GM18498 (cell line): Measurements from ENCODE around the gene SEMA4D.

Experiments
- ATAC-seq: cut with Tn5 transposase; IDR thresholded peaks from one replicate; pipeline ENCODE4 v1.9.1; 2021; ENCODE audit warnings: mild to moderate bottlenecking, moderate library complexity; ENCODE audit not compliant: unreplicated experiment

The SEMA4D gene

GRCh38 chr9:89446961-89447310 is 51.0 kb downstream of the SEMA4D start:
- ATAC-seq = no peak

- no peak for ATAC-seq
Observed at GRCh38 chr9:89446261-89446960, 51.5 kb downstream of the SEMA4D start.

GRCh38 chr9:89445801-89446251 is 52.1 kb downstream of the SEMA4D start:
- ATAC-seq = no peak

DNA sequence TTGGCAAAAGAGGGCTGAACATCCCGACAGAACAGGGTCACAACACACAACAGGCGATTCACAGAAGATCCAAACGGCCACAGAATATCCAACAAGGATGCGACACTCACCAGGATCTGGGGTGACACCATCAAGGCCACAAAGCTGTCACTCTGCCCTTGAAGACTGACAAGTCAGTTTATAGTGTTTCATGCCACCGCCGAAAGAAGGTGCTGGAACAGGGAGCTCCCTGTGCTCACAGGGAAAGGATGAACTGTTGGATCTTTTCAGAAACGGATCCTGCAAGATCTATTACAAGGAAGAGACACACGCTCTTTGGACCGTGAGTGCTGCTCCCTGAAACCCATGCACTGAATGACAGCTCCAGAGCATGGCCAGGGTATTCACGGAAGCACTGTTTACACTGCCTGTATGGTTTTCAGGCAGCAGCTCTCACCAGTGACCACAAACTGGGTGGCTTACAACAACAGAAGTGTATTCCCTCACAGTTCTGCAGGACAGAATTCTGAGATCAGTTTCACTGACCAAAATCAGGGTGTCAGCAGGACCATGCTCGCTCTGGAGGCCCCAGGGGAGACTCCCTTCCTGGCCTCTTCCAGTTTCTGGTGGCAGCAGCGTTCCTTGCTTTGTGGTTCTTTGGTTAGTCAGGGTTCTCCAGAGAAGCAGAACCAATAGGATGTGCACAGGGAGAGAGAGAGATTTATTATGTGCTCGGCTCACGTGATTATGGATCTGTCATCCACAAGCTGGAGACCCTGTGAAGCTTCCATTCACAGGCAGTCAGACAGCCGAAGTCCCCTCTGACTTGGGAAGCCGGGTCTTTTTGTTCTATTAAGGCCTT is 52.8 kb downstream of the SEMA4D start:
- ATAC-seq = no peak

DNA sequence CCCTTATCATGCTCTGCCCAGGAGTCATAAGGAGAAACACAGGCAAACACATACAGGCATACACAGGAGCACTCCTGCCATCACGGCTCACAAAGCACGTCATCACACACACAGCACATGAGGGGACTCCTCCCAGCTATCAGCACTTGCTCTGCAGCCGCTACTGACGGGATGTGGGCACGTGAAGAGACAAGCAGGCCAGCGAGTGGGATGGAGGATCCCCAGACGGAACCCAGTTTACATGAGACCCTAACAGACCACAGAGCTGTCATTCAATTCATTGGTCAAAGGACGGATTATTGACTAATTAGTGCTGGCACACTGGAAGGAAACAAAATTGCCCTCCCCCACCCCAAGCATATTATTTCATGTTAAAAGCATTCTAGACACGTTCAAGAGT is 53.6 kb downstream of the SEMA4D start:
- ATAC-seq = no peak

DNA sequence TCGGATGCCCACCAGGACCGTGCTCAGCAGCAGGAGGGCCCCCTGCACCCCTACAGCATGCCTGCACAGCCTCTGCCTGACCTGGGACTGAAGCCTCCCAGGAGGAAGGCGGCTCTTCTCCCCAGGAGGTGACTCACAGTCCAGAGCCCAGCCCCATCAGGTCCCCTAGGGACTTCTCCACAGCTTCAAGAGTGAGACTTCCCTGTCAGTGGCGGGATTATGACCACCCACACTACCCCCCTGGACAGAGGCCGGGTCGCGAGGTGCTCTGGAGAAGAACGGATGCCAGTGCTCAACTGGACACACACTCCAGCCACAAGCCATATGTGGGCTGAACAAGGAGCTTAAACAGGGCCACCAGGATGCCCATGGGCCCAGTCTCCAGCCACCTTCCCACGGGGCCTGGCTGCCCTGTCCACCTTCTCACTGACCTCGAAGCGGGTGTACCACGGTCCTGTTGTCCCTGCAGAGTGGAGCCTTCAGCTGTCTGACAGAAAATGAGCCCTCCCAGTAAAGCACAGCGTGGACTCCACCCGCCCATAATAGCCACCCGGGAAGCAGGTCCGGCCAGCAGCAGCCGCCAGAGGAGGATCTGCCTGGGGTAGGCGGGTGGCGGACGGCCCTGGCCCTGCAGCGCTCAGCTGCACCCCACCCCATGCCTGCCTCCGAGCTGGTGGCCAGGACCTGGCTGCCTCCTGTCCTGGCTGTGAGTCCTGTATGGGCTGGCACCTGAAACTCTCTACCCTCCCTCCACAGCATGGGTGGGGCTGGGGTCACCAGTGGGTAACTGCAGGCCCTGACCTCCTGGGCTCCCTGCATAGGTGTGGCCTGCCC is 54.7 kb downstream of the SEMA4D start:
- peak; percentile 33 for ATAC-seq

DNA sequence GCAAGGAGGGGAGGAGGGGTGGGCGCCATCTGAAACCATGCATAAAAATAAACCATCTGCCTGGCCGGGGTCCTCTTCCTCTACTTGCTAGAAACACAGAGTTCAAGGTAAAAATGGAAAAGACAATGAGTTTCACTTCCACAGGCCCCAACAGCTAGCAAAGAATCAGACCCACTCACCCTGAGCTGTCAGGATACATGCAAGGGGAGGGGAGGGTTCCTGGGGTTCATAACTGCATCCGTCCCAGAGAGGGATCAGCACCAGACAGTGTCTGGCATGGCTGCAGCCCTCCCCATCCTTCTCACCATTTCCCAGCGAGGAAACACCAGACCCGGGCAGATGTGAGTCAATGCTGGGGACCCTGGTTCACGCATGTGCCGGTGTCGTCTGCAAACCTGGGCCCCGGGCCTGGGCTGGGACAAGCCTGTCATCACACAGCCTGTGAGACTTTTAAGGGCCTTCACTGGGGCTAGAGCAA is 55.4 kb downstream of the SEMA4D start:
- peak; percentile 49 for ATAC-seq

DNA sequence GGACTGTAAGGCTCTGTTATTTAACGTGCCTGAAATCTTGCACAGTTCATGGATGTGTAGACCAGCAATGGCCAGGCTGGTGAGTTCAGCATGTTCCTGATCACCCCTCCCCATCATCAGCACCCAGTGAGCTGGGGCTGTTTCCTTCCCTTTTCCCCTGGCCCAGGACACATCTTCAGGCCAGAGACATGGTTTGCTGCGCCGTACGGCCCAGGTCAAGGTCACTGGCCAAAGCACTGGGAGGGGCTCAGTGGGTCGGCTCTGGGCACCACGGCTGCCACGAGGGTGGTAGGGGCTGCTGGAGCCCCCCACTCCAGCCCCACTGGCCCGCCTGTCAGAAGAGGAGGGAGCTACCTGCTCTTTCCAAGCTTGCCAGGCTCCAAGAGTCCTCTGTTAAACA is 55.9 kb downstream of the SEMA4D start:
- ATAC-seq = no peak

DNA sequence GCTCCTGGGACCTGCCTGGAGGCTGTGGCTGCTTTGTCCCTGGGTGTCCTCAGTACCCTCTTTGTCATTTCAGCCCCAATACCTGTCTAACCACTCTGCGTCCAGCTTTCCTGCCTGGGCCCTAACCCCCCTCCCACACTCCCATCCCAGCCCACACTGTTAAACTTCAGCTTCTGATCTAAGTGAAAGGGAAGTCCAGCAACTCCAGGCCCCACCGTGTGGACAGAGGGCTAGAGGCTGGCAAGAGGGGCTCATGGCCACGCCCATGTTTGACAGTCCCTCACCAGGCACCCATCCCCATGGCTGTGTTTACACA is 56.3 kb downstream of the SEMA4D start:
- ATAC-seq = no peak

- no peak for ATAC-seq
Observed at GRCh38 chr9:89440951-89441654, 56.8 kb downstream of the SEMA4D start.

GRCh38 chr9:89440548-89440947 is 57.4 kb downstream of the SEMA4D start:
- ATAC-seq = no peak

DNA sequence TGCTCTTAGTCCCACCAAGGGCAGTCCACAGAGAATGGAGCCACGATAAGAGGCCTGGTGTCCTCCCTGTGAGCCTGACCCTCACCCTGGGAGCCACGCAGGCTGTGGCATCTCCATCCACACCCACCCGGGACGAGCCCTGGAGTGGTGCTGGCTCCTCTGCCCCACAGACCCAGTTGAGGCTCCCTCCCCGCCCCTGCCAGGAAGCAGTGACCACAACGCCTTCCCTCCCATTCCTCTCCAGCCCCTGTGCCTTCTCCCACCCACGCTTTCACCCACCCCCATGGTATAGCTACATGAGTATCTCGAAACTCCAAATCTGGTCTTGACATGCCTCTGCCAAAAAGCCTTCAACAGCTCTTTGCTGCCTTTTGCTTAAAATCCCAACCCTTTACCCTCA is 57.9 kb downstream of the SEMA4D start:
- ATAC-seq = no peak

DNA sequence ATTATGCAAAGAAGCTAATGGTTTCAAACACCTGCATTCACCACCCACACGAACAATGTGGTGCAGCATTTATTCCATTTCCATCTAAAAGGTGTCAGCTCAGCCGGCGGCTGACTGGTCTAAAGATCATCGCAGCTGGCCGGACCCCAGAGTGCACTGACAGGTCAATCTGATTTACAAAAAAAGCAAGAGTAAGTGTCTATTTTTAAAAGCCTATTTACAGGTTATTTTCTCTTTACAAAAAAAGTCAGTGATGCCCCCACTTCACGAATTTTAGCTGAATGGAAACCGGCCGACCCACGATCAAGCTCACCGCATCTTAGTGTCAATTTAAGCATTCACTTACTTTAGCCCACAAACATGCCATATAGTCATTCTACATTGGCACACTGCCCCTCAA is 58.3 kb downstream of the SEMA4D start:
- no peak for ATAC-seq

DNA sequence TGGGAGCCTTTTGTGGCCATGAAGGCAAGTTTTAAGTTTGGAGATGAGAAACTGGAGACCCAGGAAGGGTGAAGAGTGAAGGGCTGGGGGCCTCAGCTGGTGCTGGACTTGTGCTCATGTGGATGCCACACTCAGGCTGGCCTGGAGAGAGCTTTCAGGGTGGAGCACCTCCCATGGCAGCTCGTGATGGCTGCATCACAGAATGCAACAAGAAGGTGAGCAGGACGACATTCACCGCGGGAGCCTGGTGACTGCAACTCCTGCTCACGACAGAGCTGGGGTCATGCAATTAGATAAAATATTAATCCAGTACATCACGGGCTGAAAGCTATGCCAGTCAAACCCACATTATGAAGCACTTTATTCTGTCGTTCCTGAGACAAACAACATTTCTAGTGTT is 59.7 kb downstream of the SEMA4D start:
- no peak for ATAC-seq

DNA sequence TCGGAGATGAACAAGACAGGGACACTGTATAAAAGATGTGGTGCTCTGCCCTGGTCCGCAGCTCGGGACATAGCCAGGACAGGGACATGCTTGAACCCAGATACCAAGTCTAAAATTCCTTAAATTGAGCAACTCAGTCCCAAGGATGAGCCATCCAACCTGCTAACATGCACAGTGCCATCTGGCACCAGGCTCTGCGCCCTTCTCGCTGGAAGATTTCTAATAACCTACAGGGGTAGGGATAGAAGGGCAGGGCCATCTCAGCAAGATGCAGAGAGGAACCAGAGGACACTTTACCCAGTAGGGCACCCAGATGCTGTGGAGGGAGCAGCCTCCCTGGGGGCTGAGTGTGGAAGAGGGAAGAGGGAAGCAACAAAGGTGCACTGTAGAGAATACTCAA is 60.1 kb downstream of the SEMA4D start:
- no peak for ATAC-seq

DNA sequence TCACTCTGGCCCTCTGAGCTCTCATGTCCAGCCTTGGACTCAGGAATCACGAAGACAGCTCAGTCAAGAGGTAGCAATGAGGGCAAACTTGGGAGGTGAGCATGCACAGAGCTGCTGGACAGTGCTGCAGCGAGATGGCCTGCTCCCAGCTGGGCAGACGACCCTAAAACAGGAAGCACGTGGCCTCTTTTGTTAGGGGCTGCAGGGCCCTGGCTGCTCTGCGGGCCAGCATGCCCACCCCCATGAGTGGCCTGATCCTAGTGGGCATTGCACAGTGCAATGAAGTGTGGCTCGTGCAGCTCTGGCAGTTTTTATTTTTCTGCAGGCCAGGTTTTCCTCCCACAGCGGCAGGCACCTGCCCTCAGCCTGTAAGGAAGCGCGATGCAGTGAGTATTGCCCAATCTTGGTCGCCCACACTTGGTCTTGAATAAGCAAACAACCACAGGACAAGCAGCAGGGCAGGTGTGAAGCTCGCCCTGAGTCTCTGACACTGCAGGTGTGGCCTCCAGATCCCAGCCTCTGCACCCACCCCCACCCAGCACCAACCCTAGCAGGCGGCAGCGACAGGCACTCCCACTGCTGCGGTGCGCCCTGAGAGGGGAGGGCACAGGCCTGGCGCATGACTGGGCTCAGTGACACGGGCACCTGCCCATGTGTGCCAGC is 60.8 kb downstream of the SEMA4D start:
- peak; percentile 43 for ATAC-seq

GRCh38 chr9:89436326-89436725 is 61.6 kb downstream of the SEMA4D start:
- no peak for ATAC-seq

GRCh38 chr9:89435071-89435823 is 62.7 kb downstream of the SEMA4D start:
- no peak for ATAC-seq

DNA sequence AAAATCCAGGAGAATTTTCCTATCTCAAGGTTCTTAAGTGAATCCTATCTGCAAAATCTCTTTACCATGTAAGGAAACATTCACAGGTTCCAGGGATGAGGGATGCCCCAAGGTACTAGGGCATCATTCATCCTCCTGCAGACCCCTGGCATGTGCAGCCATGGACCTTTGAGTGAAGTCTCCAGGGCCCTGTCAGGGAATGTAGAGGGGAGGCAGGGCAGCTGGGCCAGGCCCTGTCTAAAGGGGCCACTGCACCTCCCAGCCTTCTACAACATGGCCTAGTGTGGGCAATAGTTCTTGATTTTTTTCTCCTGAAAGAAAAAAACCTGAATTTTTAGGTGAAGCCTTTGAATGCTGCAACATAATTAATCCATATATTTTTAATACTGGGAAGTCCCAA is 63.3 kb downstream of the SEMA4D start:
- no peak for ATAC-seq

- ATAC-seq = no peak
Observed at GRCh38 chr9:89433826-89434225, 64.1 kb downstream of the SEMA4D start.
